Keratinocyte (primary cell): ENCODE data around the gene KCNJ12.
"Not testable (repeated sequence)": the region's sequence is repeated elsewhere in the genome, so short reads cannot be mapped to it uniquely, and the experiment has no call there.

Source experiments
- EZH2 ChIP-seq: IDR thresholded peaks from one replicate; pipeline ENCODE4 v1.6.1; 2012; ENCODE audit warnings: inconsistent platforms, mild to moderate bottlenecking, low read length, moderate library complexity
- TF ChIP-seq, protein P1 (sequence below), 3 experiments: IDR thresholded peaks in 1 of 3; conservative IDR thresholded peaks in 1 of 3; optimal IDR thresholded peaks in 1 of 3; 2 replicates in 2 of 3; 3 replicates in 1 of 3; pipeline versions ENCODE3 to v1.5.1; 2011; ENCODE audit warnings: low read length in 3 of 3, mild to moderate bottlenecking in 3 of 3, moderate library complexity in 2 of 3, control low read depth in 1 of 3, inconsistent platforms in 1 of 3; ENCODE audit not compliant: insufficient read depth in 2 of 3; ENCODE audit errors: extremely low read depth in 1 of 3

DNA sequence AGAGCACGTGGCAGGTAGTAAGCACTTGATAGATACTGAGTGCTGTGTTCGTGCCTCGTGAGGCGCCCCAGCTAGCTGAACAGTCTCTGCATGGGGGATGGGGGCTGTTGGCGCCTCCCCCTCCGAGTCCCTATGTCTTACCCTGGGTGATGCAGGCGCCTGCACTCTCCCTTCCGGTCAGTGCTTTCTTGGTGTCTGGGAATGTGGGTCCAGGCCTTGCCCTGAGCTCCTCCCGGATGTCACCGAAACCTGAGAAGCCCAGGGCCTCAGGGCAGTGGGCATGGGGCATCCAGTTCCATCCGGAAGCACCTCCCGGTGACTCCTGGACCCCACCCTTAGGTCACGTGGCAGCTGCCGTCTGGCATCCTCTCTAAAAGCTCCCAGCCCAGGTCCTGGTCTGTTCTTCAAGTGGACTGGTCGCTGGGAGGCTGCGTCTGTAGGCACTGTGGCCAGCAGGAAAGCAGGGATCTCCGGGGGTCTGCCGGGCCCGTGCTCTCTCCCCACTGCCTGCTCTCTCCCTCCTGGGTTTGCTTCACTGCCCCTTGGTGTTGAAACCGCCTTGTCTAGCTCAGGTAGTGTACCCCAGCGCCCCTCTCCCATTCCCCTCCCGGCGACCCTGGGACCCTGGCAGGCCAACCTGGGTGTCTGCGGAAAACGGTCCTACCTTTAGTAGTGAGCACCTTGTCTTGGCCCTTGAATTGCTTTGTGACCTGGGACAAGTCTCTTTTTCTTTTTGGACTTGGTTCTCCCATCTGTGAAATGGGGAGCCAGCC, 34.9 kb downstream of the KCNJ12 start:
- TF ChIP-seq, protein P1, sequence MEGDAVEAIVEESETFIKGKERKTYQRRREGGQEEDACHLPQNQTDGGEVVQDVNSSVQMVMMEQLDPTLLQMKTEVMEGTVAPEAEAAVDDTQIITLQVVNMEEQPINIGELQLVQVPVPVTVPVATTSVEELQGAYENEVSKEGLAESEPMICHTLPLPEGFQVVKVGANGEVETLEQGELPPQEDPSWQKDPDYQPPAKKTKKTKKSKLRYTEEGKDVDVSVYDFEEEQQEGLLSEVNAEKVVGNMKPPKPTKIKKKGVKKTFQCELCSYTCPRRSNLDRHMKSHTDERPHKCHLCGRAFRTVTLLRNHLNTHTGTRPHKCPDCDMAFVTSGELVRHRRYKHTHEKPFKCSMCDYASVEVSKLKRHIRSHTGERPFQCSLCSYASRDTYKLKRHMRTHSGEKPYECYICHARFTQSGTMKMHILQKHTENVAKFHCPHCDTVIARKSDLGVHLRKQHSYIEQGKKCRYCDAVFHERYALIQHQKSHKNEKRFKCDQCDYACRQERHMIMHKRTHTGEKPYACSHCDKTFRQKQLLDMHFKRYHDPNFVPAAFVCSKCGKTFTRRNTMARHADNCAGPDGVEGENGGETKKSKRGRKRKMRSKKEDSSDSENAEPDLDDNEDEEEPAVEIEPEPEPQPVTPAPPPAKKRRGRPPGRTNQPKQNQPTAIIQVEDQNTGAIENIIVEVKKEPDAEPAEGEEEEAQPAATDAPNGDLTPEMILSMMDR (optimal IDR thresholded peaks at IDR 0.05 in 1 of 3, IDR thresholded peaks at IDR 0.05 in 1 of 3, conservative IDR thresholded peaks at IDR 0.05 in 1 of 3; ENCODE audit: extremely low read depth in 1 of 3, insufficient read depth in 2 of 3, low read length in 3 of 3): not testable (repeated sequence)
- not testable (repeated sequence) for TF ChIP-seq EZH2
